NT2/D1 (cell line): Measurements from ENCODE around the gene KIF5B.

Source experiments
- SUZ12 ChIP-seq: IDR thresholded peaks from 2 replicates; pipeline ENCODE4 v1.6.1; 2011; ENCODE audit not compliant: insufficient read length, insufficient read depth; ENCODE audit errors: extremely low read depth
- YY1 ChIP-seq: IDR thresholded peaks from 2 replicates; pipeline ENCODE4 v1.6.1; 2011; ENCODE audit not compliant: insufficient read length, insufficient read depth

DNA sequence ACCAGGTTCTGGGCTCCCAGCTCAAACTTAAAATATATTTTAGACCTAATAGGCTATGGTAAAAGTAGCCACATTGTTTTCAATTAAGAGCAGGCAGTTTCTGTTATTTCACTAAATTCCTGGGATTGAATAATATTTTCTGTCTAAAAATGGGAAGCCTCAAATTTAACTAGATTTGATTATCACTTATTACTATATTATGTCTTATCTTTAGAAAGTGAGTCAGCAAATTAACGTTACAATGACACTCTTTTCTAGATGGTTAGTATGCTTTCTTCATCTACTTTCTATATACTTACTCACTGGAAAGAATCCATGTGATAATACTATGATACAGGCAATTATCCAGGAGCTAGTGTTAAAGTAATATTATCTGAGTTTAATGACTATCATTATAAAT, 27.5 kb downstream of the KIF5B start:
- TF ChIP-seq SUZ12: no peak
- no peak for TF ChIP-seq YY1
